ENCODE data around the gene GNB1. TPM values are rescaled to one million over a fixed set of nuclear protein-coding genes. Genes with fewer than 3 reads are reported as not detected.

Gene GNB1
- total and polyA plus RNA-seq, 2 of the 4 experiments (the other 2 are of a cell fraction), result 73.5 to 371 TPM

GRCh38 chr1:1827089-1827848, 63.6 kb downstream of the GNB1 start:
- H3K4me2 ChIP-seq (ENCODE audit: low read depth, low read length), result peak overlapping the region; percentile 36
- H2BK5ac ChIP-seq (ENCODE audit: low read depth, low read length, poor library complexity, severe bottlenecking), result no peak overlapping the region
- H3K9me1 ChIP-seq (ENCODE audit: insufficient read depth, low read length), result peaks cover 7% of the 10 kb centered on the region; the same call in 1 of the 2 replicates
- H2BK20ac ChIP-seq (ENCODE audit: low read depth, low read length), result no peak overlapping the region
- H4K20me1 ChIP-seq (ENCODE audit: insufficient read depth, low read length), result peaks cover 72% of the 10 kb centered on the region
- no peak overlapping the region for H3K18ac ChIP-seq (ENCODE audit: low read depth, low read length)
- H3K9me3 ChIP-seq (ENCODE audit: control insufficient read depth, insufficient read depth, low read length), result no peaks in the 10 kb centered on the region
- WGBS, 2 experiments (ENCODE audit: extremely low coverage in 2 of 2, insufficient read length in 1 of 2), result 87% methylated on average over 3 of the region's 14 CpGs; no CpG with 5 or more reads in 1 of the 2 experiments
- H3K4ac ChIP-seq (ENCODE audit: low read depth, low read length), result no peak overlapping the region
- H3K27me3 ChIP-seq (ENCODE audit: control insufficient read depth, insufficient read depth, low read length), result no peaks in the 10 kb centered on the region
- peaks cover 0 to 49% of the 10 kb centered on the region in 2 experiments; a peak in 2 of 4 replicates for H3K79me1 ChIP-seq (ENCODE audit: low read depth in 1 of 2, low read length in 2 of 2)
- ATAC-seq (ENCODE audit: low read depth) (peak; percentile 65), DNase-seq (no peak)
- H4K8ac ChIP-seq (ENCODE audit: low read depth in 2 of 2, low read length in 2 of 2), result peak overlapping the region in 1 of 2 experiments; percentile 9; a peak in 1 of 4 replicates
- dilution Hi-C loops (cut with HindIII; ENCODE audit: low sequenced_read_pairs, unreplicated experiment) (loop anchor here (10.0 kb wide), 1 partner anchor 58 kb away; no protein-coding TSS in a partner anchor), in situ Hi-C loops (cut with MboI; ENCODE audit: low sequenced_read_pairs) (no loop called here), intact Hi-C loops (cut with micrococcal nuclease) (loop anchor here (5.0 kb wide), 2 partner anchors 40 to 60 kb away; no protein-coding TSS in a partner anchor)
- no peak overlapping the region for H3K4me3 ChIP-seq (ENCODE audit: insufficient read depth, low read depth, low read length)
- no peak overlapping the region for H4K91ac ChIP-seq (ENCODE audit: insufficient read depth, low read depth, low read length)
- H3K14ac ChIP-seq (replicated peaks; ENCODE audit: low read depth, low read length), result 0 out of 2 replicates have a peak overlapping the region, but pooled peaks have one; percentile 44
- H3K23ac ChIP-seq (ENCODE audit: low read depth, low read length), result no peak overlapping the region
- H3K4me1 ChIP-seq (ENCODE audit: control insufficient read depth, insufficient read depth, low read length), result peaks cover 10% of the 10 kb centered on the region
- POLR2A ChIA-PET (ENCODE audit: unreplicated experiment), result no interaction called here
- H2AFZ ChIP-seq (replicated peaks; ENCODE audit: low read length, poor library complexity), result no peak overlapping the region
- no peak overlapping the region for H2BK15ac ChIP-seq (ENCODE audit: low read depth, low read length)
- H4K5ac ChIP-seq (ENCODE audit: low read depth, low read length), result no peak overlapping the region
- H3K9ac ChIP-seq (ENCODE audit: low read depth, low read length), result no peak overlapping the region
- no peak for TF ChIP-seq CHD1 (IDR thresholded peaks at IDR 0.05; ENCODE audit: low read depth, low read length)
- no peak for TF ChIP-seq USF2 (IDR thresholded peaks at IDR 0.05; ENCODE audit: low read depth, low read length)
- no peak for TF ChIP-seq RCOR1 (IDR thresholded peaks at IDR 0.05; ENCODE audit: insufficient replicate concordance, low read length)
- no peak for TF ChIP-seq CTCF (conservative IDR thresholded peaks at IDR 0.05; ENCODE audit: low read depth, low read length)
- no peak for TF ChIP-seq NFE2L2 (IDR thresholded peaks at IDR 0.05; ENCODE audit: low read depth, low read length)
- TF ChIP-seq MAFK (IDR thresholded peaks at IDR 0.05; ENCODE audit: low read depth, low read length), result no peak
- TF ChIP-seq SMC3 (IDR thresholded peaks at IDR 0.05; ENCODE audit: low read depth, low read length), result no peak
- no peak for TF ChIP-seq POLR2A (IDR thresholded peaks at IDR 0.05; ENCODE audit: low read depth, low read length)
- no peak for TF ChIP-seq RAD21 (IDR thresholded peaks at IDR 0.05; ENCODE audit: low read length)
- TF ChIP-seq MXI1 (IDR thresholded peaks at IDR 0.05; ENCODE audit: borderline replicate concordance, low read depth, low read length), result no peak
- TF ChIP-seq ELK1 (IDR thresholded peaks at IDR 0.05; ENCODE audit: borderline replicate concordance, low read depth, low read length), result no peak
- no peak for TF ChIP-seq MAZ (IDR thresholded peaks at IDR 0.05; ENCODE audit: borderline replicate concordance, low read depth, low read length)
- no peak overlapping the region for H2AK9ac ChIP-seq (replicated peaks; ENCODE audit: low read depth, low read length, poor library complexity)
- H3K36me3 ChIP-seq (ENCODE audit: control insufficient read depth, insufficient read depth, low read length), result peaks cover 26% of the 10 kb centered on the region
- no peak overlapping the region for H3K56ac ChIP-seq (ENCODE audit: extremely low read depth, insufficient read depth, low read length)
- H3K27ac ChIP-seq (ENCODE audit: insufficient read depth, low read length), result peak overlapping the region; percentile 0; the same call in 1 of the 2 replicates
- CTCF ChIA-PET, result no interaction called here
- BruUV-seq (replicated peaks), result no TSS peak
- no peak overlapping the region for H2BK120ac ChIP-seq (ENCODE audit: low read depth, low read length)
- no peak overlapping the region for H2AK5ac ChIP-seq (ENCODE audit: low read depth, low read length)

Data from IMR-90 (cell line).